ENCODE data around the gene UBIAD1.

The UBIAD1 gene, protein sequence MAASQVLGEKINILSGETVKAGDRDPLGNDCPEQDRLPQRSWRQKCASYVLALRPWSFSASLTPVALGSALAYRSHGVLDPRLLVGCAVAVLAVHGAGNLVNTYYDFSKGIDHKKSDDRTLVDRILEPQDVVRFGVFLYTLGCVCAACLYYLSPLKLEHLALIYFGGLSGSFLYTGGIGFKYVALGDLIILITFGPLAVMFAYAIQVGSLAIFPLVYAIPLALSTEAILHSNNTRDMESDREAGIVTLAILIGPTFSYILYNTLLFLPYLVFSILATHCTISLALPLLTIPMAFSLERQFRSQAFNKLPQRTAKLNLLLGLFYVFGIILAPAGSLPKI

DNA sequence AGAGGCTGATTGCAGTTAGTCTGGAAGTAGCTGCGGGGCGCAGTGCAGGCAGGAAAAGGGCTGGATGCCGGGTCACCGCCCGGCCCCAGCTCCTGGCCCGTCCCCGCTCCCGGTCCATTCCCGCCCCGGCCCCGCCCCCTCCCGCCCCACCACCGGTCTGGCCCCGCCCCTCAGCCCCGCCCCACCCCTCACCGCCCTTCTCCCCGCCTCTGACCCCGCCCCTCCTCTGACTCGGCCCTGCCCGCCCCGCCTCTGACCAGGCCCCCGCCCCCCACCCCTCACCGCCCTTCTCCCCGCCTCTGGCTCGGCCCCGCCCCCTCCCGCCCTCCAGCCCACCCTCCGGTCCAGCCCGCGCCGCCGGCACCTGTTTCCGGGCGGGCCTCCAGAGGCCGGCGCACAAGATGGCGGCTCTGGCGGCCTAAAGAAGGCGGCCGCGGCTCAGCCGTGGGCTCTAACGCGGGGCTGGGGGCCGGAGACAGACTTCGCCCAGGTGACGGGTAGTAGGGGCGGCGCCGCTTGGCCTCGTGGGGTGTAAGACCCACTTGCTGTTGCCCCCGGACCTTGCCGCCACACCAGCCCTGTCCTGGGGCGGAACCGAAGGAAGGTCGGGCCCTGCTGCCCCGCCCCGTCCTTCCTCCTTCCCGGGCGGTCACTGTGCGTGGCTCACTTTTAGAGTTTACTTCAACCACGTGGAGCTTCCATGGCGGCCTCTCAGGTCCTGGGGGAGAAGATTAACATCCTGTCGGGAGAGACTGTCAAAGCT lies at the start of gene UBIAD1:
TSS of gene UBIAD1 (plus strand) at position 367 of the 763 bp plus-strand sequence. CDS start at position 701, 334 bp downstream.
- peak; percentile 95 for DNase-seq (ENCODE audit: low read depth, low spot score)

DNA sequence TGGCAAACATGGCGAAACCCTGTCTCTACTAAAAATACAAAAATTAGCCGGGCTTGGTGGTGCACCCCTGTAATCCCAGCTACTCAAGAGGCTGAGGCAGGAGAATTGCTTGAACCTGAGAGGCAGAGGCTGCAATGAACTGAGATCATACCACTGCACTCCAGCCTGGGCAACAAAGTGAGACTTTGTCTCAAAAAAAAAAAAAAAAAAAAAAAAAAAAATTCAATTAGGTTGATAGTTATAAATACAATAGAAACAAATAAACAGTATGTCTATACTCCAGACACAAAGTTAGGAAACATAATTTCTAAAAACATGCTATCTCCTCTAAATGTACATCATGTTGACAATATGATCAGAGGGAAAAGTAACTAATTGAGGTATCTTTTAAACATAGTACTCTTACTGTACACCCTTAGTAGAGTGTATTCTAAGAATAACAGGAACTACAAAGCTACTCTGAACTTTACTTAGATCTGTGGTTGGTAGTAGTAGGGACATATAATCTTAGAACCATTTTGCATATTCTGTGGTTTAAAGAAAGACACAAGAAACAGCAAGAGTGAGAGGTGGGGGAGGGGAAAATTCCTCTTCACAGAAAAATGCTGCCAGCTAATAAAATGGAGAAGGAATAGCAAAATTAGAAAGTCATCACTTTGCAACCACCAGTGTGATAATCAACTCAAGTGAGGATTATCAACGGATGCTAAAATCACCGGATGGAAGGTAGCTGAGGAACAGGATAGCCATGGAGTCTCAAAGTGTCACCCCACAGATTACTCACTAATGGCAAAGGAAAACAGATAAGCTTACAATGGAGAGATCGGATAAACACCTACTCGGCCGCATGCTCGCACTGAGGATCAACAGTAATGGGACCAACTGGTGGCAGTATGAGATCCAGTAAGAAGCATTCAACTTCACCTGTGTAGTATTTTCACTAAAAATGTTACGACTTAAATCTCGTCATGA lies 45.6 kb upstream of the UBIAD1 start:
- peak; percentile 31 for DNase-seq (ENCODE audit: low read depth, low spot score)

DNA sequence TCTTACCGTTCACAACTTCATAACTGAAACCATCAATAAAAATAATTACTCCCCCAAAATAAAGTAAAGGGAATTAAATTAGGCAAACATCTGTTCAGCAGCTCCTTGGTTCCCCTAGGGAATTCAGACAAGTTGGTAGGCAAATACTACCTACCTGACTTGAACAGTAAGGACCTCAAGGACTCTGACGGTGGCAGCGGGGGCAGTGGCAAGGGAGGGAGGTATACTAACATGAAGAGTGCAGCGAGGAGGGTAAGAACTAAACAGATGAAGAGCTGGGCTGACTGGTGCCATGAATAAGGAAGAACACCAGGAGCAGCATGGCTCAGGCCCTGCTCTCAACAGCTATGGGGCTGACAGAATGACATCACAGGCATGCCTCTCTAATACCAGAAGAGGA lies 43.8 kb upstream of the UBIAD1 start:
- DNase-seq (ENCODE audit: low read depth, low spot score), result no peak

DNA sequence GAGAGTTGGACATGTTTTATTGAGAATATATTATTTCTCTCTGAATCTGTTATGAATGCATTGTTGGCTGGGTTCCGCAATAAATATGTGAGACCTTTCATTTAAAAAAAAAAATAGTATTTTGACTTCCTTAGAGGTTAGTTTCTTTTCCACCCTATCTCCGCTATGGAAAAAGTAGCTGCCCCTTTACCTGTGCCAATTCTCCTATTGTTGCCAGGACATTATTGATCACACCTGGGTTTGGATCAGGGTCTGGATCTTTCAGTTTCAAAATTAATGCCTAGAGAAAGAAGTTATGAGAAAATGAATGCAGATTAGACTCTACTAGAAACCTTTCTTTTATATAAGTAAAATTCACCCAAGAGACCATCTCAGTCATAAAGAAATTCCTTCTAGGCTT lies 39.8 kb upstream of the UBIAD1 start:
- DNase-seq (ENCODE audit: low read depth, low spot score), result no peak

DNA sequence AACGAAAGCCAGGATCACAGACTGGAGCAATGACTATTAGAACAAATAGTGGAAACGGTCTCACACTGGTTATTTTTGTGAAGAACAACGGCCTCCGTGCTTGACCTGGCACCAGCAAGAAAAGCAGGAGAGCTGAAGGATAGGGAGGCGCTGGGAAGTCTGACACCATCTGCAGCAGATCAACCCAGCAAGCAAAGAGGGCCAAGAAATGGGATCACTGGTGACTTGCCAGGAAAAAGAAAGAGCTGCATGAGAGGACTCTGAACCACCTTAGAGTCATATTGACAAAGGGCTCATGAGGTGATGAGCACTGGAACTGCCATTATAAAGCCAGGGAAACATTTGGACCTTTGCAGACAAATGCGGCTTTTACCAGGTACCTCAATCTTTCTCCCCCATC lies 35.6 kb upstream of the UBIAD1 start:
- no peak for DNase-seq (ENCODE audit: low read depth, low spot score)

DNA sequence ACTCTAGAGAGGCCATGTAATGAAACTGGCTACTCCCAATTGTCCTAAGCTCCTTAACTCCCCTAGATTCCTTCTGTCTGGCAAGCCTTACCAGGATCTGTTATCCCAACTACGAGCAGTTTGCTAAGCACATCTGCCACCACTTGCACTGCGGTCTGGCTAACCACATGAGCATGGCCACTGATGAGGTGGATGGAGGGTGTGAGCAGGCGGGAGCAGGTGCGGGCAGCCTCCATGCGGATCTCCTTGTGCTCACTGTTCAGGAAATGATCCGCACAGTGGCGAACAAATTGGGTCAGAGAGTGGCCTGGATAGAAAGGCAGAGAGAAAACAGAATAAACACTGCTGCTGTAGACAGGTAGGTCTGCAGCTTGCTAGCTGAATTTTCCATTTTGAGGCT lies 34.7 kb upstream of the UBIAD1 start:
- DNase-seq (ENCODE audit: low read depth, low spot score), result no peak

DNA sequence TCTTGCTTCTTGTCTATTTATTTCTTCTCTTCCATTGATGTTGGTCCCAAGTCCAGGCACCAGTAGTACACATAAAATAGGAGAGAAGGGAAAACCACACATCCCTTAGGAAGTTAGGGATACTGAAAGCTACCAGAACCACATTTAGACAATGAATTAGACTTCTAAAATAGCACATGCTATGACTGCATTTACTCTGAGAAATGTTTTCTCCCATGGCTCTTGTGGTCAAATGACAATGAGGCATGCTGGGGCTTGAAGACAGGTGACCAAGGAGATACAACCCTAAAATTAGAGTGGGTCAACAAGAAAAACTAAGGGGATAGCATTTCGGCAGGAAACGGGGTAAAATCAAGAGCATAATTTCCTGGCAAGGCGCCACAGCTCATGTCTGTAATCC lies 27.8 kb upstream of the UBIAD1 start:
- no peak for DNase-seq (ENCODE audit: low read depth, low spot score)

DNA sequence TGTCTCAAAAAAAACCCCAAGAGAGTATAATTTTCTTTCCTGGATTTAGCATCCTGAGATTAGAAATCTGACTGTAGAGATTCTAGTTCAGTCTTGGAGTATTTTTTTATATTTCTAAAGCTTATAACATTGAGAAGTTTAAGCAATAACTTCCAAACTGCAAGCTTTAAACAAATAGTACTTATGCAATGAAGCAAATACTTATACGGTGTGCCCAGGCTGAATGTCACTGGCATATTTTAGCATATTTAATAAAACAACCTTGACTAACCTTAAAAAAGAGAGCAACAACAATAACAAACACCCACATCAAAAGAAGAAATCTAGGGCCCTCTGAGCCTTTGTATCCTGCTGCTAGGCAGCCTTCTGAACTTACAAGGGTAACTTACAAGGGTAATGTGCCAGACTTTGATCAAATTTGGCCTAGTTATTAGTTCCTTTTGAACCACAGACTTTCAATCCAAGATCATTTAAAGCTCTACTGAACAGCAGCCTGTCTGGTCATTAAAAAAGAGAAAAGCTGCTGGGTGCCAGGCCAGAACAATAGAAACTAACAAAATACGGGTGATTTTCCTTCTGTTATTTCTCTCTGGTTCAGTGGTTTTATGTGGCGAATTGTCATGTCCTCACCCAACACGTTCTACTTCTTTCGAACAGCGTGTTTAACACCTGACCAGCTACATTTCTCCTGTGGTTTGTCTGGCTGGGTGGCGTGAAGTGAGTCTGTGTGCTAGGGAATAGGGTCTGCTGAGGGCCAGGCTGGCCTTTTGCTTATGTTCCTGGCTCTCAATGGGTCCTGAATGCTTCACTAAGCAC lies 26.9 kb upstream of the UBIAD1 start:
- DNase-seq (ENCODE audit: low read depth, low spot score), result peak; percentile 24

DNA sequence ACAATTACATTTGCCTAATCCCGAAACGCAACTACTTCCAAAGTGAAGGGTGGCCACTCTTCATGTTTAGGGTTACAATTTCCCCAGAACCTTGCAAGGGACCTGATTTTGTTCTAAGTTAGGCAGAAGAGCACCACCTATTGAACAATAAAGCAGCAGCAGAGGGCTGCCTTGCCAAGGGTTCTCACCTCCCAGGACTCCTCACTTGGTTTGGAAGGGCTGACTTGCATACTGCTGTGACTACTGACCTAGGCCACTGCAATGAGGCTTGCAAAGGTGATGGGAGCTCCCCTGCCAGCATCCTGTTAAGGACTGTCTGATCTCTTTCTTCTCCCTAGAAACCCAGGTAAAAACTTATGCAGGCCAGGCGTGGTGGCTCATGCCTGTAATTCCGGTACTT lies 24.8 kb upstream of the UBIAD1 start:
- no peak for DNase-seq (ENCODE audit: low read depth, low spot score)

DNA sequence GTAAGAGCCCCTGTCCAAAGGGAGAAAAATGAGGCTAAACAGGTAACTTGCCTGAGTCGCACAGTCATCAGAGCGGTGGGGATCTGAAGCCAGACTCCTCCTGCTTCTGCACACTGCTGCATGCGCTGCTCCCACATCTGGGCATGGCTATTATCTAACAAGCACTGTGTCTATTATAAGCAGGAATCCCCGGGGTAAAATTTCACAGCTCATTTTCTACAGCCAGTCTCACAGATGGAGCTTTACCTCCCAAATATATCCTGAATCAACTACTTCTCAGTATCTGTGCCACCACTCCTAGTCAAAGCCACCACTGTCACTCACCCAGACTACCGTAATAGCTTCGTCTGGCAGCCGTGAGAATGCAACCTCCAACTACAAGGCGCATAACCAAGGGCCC lies 20.5 kb upstream of the UBIAD1 start:
- DNase-seq (ENCODE audit: low read depth, low spot score), result no peak

DNA sequence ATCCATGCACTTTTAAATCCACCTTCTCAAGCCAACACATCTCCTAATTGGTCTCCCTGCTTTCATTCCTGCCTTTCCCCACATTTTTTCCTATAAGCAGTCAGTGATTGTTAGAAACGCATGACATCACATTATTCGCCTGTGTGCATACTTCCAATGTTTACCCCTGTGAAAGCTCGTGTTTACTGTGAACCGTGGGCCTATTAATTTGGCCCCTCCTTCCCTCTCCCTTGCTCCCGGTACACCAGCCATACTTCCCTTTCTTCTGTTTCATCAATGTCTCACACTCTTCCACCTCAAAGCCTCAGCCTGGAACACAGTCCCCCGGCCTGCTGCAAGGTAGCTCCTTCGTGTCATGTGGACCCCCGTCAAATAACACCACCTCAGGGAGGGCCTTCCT lies 19.8 kb upstream of the UBIAD1 start:
- no peak for DNase-seq (ENCODE audit: low read depth, low spot score)

DNA sequence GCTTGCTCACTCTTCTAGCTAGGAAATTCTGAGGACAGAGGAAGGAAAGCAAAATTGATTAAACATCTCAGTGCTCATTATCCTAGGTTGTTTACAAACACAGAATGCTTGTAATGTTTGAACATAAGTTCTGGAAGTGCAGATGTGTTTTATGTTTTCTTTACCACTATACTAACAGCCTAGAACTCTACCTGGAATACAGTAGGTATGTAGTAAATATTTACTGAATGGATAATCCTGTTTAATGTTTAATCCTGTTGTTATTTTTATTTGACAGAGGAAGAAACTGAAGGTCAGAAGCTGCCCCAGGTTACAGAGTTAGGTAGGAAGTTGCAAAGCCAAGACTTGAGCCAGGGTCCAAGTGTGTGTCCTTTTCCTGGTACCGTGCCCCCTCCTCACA lies 16.7 kb upstream of the UBIAD1 start:
- DNase-seq (ENCODE audit: low read depth, low spot score), result no peak

DNA sequence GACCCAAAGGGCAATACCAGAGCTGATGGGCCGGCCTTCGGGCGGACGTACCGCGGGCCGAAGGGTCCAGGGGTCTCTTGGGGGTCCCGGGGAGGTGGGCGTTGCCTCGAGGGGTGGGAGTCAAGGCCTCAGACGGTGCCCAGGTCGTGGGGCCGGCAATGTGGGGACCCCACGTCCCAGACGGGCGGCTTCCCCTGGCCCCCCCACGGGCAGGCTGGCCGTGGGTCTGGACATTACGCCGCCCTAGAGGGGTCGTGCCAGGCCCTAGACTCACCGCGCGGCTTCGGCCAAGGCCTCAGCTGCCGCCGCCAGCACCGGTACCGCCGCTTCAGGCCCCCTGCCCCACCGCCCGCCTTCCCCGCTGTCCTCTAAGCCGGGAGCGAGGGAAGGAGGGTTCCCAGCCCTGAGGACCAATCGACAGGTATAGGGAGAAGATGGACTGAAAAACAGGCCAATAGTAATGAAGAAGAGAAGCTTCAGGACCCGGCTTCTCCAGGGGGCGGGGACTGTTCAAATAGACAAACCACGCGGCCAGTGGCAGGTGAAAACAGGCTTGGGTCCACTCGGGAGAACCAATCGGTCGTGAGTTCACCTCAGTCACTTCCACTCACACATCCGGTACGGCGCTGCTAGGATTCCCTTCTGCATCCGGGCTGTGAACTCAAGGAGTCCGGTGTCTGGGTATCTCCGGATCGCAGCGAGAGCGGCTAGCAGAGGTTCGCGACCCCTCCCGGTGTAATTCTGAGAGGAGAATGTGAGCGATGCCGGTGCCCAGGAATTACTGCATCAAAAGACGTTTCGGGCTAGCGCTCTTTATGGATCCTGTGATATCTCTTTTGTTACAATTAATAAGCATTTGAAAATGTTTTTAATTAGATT lies 10.6 kb upstream of the UBIAD1 start, which contains the start of gene MTOR:
TSS of gene MTOR (minus strand) at position 381 of the 879 bp plus-strand sequence. CDS start 3,142 bp downstream, outside the sequence.
- peak; percentile 100 for DNase-seq (ENCODE audit: low read depth, low spot score)

DNA sequence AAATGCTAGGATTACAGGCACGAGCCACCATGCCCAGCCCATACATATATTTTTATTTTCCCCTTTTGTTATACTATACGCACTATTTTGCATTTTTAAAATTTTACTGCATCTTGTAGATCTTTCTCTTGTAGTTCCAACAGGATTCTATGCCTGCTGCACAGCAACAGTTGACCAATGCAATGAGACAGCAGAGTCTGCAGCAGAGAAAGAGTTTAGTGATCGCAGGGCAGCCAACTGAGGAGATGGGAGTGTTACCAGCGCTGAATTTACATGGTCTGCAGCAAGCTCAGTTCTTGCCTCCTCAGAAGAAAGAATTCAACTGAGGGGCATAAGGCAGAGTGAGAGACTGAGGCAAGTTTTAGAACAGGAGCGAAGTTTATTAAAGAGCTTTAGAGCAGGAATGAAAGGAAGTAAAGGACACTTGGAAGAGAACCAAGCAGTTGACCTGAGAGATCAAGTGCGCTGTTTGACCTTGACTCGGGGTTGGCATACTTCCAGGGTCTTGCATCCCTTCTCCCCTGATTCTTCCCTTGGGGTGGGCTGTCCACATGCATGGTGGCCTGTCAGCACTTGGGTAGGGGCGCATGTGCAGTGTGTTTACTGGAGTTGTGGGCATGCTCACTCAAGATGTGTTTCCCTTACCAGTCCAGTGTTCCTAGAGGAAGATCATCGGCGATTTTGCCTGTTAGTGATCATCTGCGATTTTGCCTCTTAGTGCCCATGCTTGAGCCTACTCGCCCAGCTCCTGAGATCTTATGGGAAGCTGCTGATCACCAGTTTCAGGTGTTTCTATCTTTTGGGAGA lies 6.5 kb upstream of the UBIAD1 start:
- no peak for DNase-seq (ENCODE audit: low read depth, low spot score)

DNA sequence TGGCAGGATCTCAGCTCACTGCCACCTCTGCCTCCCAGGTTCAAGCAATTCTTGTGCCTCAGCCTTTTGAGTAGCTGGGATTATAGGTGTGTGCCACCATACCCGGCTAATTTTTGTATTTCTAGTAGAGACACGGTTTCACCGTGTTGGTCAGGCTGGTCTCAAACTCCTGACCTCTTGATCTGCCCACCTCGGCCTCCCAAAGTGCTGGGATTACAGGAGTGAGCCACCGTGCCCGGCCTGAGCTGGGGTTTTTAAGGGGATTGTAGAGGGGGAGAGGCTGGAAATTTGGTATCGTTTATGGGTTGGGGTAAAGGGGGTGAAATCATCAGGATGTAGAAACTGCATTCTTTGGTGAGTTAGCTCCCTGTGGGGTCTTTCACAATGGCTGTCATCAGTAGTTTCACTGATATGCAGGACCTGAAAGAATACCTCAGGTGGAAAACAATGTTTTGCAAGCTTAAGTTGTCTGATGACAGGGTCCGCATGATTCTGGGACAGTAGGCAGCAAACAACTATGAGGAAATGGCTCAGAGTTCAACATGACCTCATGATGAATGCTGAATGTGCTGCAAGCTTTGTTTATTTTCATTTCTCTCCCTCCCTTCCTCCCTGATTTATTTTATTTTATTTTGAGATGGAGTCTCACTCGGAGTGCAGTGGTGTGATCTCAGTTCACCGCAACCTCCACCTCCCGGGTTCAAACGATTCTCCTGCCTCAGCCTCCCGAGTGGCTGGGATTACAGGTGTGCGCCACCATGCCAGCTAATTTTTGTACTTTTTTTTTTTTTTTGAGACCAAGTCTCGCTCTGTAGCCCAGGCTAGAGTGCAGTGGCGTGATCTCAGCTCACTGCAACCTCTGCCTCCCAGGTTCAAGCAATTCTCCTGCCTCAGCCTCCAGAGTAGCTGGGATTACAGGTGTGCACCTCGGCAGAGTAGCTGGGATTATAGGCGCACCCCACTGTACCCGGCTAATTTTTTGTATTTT lies 5.4 kb upstream of the UBIAD1 start:
- peak; percentile 34 for DNase-seq (ENCODE audit: low read depth, low spot score)

DNA sequence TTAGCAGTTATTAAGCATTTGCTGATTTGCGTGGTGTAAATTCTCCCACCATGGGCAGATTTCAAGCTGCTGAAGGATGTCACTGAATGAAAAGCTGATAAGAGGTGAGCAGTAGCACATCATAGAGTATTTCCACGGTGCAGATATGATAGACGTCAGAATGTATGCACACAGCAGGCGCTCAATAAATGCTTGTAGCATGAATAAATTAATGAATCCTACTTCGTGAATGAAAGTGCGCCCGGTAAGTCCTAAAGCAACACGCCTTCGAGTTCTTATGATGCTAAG lies 510 bp upstream of the UBIAD1 start:
- no peak for DNase-seq (ENCODE audit: low read depth, low spot score)

DNA sequence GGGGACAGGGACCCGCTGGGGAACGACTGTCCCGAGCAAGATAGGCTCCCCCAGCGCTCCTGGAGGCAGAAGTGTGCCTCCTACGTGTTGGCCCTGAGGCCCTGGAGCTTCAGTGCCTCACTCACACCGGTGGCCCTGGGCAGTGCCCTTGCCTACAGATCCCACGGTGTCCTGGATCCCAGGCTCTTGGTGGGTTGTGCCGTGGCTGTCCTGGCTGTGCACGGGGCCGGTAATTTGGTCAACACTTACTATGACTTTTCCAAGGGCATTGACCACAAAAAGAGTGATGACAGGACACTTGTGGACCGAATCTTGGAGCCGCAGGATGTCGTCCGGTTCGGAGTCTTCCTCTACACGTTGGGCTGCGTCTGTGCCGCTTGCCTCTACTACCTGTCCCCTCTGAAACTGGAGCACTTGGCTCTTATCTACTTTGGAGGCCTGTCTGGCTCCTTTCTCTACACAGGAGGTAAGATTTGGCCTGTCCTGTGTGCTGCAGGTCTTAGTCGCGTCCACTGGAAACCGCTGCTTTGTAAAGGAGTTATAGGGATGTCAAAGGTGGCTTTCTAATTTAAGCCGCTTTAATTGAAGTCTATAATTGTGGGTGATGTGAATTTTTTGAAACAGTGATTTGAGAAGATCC lies 717 bp downstream of the UBIAD1 start:
- no peak for DNase-seq (ENCODE audit: low read depth, low spot score)

DNA sequence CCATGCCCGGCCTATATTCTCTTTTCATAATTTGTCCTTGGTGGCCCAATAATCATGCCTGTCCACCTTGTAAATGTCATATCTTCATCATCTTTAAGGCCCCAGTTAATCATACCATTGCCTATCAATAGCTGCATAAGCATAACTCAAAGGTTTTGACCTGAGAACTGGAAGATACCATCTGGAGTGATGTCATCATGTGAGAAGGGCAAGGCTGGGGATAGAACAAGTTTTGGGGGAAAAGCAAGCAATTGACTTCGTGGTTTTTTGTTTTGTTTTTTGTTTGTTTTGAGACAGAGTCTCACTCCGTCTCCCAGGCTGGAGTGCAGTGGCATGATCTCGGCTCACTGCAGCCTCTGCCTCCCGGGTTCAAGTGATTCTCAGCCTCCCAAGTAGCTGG lies 6.2 kb downstream of the UBIAD1 start:
- DNase-seq (ENCODE audit: low read depth, low spot score), result no peak

Measured in astrocyte of the hippocampus (primary cell).